Left cardiac atrium (tissue), 4 donors: ENCODE measurements around the gene APOA1. TPM values are rescaled to one million over a fixed set of nuclear protein-coding genes. Genes with fewer than 3 reads are reported as not detected.
"Not testable (repeated sequence)": the region's sequence is repeated elsewhere in the genome, so short reads cannot be mapped to it uniquely, and the experiment has no call there.

Experiments used
- ATAC-seq, 2 donors: fragments of 200-7000 bp; cut with Tn5 transposase; one replicate each; pipeline ENCODE4 v1.9.1; 2020; ENCODE audit warnings: mild to moderate bottlenecking in 2 of 2, moderate library complexity in 2 of 2
- DNase-seq: peaks from one replicate; pipeline ENCODE4 v3.0.0-alpha.2; 2020
- intact Hi-C, 2 donors: fragments of 100-400 bp; cut with DNase I; formaldehyde crosslinking; loops; one replicate each; pipeline versions ENCODE4 v1.14.1 to v1.15.1; 2022 to 2023
- total RNA-seq, 2 donors: library from RNA; stranded (reverse); fragmentation: NEBNext Ultra II Directional; extraction: Animal tissue kit (Norgen Biotek cat#: 25700); gene quantifications; one replicate each; pipeline ENCODE4 v1.2.1, GENCODE V29; 2021
- donor health status: DM: no; HTN: yes; CAD: no.
- donor health status: DM: no; HTN: yes; CAD: no; lungs with severe emphysema.
- donor health status: DM: yes; HTN: yes; CAD: no.
- donor health status: Dilated cardiomyopathy.

The APOA1 gene
- total RNA-seq, 2 donors from 2014 or later = 0.99 to 1.2 TPM

DNA sequence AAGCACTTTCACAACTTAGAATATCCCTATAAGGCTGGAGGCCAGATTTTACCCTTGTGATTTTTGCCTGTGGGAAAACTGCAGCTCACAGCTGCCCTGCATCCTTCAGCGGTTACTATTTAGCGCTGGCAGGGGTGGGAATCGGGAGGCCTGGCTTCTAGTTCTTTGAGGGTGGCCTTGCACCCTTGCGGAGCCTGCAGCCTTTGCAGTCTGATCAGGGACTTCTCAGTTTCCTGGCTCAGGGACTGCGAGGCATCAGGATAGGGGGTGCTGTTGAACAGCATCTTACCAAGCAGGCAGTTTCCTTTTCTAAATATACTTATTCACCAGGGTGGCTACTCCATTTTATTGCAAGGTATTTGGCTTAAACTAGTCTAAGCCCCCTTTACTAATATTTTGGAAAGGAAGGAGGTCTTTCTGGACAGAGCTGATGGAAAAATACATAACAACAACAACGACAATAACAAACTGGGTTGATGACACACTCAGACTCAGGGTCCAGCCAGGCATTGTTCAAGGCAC lies 2.9 kb upstream of the APOA1 start:
- intact Hi-C loops = no loop called here
- DNase-seq (no peak), ATAC-seq (no peak)

DNA sequence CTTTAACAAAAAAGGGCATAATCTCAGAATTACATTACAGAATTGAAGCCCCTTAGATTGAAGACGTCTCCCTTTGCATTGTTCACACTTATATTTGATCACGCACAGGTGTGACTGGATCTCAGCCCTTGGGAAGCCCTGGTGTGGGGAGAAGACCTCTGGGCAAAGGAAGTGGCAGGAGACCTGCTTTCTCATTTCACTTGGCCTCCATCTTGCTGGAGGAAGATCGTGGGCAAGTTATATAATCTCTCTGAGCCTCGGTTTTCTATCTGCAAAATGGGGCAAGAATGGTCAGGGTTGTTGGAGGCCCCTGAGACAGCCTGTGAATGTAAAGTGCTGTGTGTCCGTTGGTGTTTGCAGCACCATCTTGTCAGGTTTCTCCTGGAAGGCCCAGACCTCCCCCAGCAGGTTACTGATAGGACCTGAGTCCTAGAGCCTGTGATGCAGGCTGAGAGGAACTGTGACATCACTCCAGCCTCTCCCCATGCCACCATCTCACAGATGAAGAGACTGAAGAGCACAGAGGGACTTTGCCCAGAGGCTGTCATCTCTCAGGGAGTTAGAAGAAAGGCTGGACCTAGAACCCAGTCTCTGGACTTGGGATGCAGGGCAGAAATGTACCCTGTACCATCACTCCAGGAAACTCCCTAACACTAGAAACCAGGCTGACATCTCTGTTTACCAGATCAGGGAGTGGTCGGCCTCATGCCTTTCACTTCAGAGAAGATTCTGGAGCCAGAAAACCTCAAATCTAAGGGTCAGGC lies 1.1 kb upstream of the APOA1 start:
- intact Hi-C loops = no loop called here
- ATAC-seq = no peak
- no peak for DNase-seq

DNA sequence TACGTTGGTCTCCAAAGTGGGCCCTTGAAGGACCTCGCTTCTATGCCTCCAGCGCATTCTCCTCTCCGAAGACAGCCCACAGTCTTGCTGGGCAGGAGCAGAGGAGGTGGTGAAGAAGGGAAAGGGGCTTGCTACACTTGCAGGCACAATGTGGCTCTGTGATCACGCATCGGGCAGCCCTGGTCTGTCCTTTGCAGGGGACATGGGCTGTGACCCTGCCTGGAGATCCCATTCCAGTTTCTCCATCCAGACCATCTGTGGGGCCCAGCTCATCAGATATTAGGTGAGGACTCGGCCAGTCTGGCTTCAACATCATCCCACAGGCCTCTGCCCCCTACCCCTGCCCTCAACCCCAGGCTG lies 810 bp downstream of the APOA1 start:
- intact Hi-C loops = no loop called here
- no peak for DNase-seq
- ATAC-seq = no peak

GRCh38 chr11:116835791-116836631 lies 1.4 kb downstream of the APOA1 start:
- ATAC-seq = peak; percentile 88 to 92
- DNase-seq = peak; percentile 91

GRCh38 chr11:116835042-116835772 lies 2.2 kb downstream of the APOA1 start:
- DNase-seq (no peak), ATAC-seq (peak; percentile 43 to 57)
- intact Hi-C loops = no loop called here

More at GRCh38 chr11:116835791-116836631, 1.4 kb downstream of the APOA1 start:
- intact Hi-C loops = no loop called here

DNA sequence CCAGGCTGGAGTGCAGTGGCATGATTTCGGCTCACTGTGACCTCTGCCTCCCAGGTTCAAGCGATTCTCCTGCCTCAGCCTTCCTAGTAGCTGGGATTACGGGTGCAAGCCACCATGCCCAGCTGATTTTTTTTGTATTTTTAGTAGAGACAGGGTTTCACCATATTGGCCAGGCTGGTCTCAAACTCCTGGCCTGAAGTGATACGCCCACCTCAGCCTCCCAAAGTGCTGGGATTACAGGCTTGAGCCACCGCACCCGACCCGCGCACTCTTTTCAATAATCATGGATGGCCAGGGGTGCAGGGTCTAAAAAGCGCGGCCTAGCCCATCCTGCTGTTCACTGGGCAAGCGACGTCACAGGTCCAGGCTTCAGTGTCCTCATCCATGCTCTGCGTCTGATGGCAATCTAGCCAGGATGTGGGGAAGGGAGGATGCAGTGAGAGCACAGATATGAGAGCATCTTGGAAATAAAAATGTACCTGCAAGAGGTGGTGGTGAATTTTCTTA lies 2.8 kb downstream of the APOA1 start:
- intact Hi-C loops = loop anchor here in 1 of 2 donors (5.0 kb wide), 1 partner anchor 42 kb away; the partner anchor contains the start of gene APOA5
- not testable (repeated sequence) for ATAC-seq, DNase-seq

DNA sequence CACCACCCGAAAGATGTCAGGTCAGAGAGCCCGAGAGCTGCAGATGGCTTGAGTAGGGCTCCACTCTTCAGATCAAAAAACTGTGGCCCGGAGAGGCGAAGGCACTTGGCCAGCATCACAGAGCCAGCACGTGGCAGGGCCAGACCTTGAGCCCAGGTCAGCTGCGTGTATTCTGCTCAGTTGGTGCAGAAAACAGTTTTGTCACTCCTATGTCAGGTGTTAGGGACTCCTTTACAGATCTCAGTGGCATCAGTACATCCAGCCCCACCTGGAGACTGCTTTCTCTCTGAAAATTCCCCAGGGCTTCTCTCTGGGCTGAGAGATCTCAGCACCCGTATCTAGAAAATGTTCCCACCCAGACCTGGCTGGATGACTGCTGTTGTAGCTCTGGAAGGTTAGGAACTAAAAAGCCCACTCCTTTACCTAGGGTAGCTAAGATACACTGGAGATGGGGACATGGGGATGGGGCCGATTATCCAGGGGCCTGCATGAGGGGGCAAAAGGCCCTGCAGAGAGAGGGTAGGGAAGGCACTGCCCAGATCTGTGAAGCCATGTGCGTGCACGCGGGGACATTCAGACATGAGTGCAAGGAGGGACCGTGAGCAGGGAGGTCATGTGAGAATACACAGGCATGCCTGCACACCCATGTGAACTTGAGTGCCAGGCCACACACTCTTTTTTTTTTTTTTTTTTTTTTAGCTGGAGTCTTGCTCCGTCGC lies 3.4 kb downstream of the APOA1 start:
- intact Hi-C loops = loop anchor here in 1 of 2 donors (5.0 kb wide), 1 partner anchor 42 kb away; the partner anchor contains the start of gene APOA5

DNA sequence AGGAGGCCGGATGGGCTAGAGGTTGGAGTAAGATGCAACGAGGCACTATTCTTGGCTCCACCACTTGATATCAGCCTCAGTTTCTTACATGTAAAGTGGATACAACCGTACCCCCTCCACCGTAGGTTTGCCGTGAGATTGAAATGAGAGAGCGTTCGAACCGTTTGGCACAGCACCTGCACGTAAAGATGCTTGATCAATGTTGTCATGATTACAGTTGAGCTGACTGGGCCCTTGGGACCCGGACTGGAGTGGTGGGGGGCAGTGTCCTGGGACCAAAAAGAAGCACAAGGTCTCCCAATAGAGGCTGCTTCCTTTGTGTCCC lies 4.0 kb downstream of the APOA1 start:
- DNase-seq = no peak
- intact Hi-C loops = loop anchor here in 1 of 2 donors (5.0 kb wide), 1 partner anchor 41 kb away; the partner anchor contains the start of gene APOA5

More for the DNA sequence above, 3.4 kb downstream of the APOA1 start:
- no peak for DNase-seq
- no peak for ATAC-seq

GRCh38 chr11:116832350-116833290 lies 4.8 kb downstream of the APOA1 start:
- ATAC-seq (no peak), DNase-seq (no peak)
- intact Hi-C loops = loop anchor here in 1 of 2 donors (5.0 kb wide), 1 partner anchor 40 kb away; the partner anchor contains the start of gene APOA5

More for the DNA sequence above, 4.0 kb downstream of the APOA1 start:
- no peak for ATAC-seq

- no peak for DNase-seq
- intact Hi-C loops = loop anchor here in 1 of 2 donors (5.0 kb wide), 1 partner anchor 40 kb away; the partner anchor contains the start of gene APOA5
- no peak for ATAC-seq
These were observed 5.6 kb downstream of the APOA1 start for GRCh38 chr11:116831790-116832349.

DNA sequence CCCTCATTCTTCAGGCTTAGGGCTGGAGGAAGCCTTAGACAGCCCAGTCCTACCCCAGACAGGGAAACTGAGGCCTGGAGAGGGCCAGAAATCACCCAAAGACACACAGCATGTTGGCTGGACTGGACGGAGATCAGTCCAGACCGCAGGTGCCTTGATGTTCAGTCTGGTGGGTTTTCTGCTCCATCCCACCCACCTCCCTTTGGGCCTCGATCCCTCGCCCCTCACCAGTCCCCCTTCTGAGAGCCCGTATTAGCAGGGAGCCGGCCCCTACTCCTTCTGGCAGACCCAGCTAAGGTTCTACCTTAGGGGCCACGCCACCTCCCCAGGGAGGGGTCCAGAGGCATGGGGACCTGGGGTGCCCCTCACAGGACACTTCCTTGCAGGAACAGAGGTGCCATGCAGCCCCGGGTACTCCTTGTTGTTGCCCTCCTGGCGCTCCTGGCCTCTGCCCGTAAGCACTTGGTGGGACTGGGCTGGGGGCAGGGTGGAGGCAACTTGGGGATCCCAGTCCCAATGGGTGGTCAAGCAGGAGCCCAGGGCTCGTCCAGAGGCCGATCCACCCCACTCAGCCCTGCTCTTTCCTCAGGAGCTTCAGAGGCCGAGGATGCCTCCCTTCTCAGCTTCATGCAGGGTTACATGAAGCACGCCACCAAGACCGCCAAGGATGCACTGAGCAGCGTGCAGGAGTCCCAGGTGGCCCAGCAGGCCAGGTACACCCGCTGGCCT lies 7.1 kb downstream of the APOA1 start:
- intact Hi-C loops = loop anchor here in 1 of 2 donors (5.0 kb wide), 1 partner anchor 38 kb away; the partner anchor contains the start of gene APOA5
- DNase-seq (no peak), ATAC-seq (no peak)

DNA sequence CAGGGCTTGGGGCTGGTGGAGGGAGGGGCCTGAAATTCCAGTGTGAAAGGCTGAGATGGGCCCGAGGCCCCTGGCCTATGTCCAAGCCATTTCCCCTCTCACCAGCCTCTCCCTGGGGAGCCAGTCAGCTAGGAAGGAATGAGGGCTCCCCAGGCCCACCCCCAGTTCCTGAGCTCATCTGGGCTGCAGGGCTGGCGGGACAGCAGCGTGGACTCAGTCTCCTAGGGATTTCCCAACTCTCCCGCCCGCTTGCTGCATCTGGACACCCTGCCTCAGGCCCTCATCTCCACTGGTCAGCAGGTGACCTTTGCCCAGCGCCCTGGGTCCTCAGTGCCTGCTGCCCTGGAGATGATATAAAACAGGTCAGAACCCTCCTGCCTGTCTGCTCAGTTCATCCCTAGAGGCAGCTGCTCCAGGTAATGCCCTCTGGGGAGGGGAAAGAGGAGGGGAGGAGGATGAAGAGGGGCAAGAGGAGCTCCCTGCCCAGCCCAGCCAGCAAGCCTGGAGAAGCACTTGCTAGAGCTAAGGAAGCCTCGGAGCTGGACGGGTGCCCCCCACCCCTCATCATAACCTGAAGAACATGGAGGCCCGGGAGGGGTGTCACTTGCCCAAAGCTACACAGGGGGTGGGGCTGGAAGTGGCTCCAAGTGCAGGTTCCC lies 7.8 kb downstream of the APOA1 start, which contains the start of gene APOC3:
Gene APOC3, plus strand, starts transcription at position 383 of the 659 bp plus-strand sequence. CDS start 676 bp downstream, outside the sequence.
- peak in 1 of 2 donors; percentile 66 for ATAC-seq
- intact Hi-C loops = loop anchor here in 1 of 2 donors (5.0 kb wide), 1 partner anchor 37 kb away; the partner anchor contains the start of gene APOA5
- DNase-seq = no peak

- intact Hi-C loops = no loop called here
- no peak for ATAC-seq
- no peak for DNase-seq
These were observed 8.5 kb downstream of the APOA1 start for GRCh38 chr11:116828632-116829524.

DNA sequence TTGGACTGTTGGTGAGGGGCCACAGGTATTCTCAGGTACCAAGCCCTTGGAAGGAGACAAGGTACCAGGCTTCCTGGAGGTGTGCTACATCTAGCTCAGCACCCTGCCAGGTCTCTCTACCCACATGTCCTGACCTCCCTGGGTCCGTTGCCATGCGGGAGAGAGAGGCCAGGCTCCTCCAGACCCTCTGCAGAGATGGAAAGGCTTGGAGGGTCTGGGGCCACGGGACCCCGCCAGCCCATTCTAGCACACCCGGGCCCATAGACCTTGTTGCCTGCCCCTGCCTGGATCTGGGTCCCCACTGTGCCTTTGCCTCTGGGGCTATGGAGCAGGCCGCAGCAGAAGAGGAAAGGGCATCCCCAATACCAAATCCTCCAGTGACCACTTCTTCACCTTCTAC lies 10.0 kb downstream of the APOA1 start:
- DNase-seq (no peak), ATAC-seq (no peak)
- intact Hi-C loops = no loop called here
